Esophagus squamous epithelium (tissue), 4 donors: Measurements from ENCODE around the gene ARFGAP1.

Experiments
- POLR2A ChIP-seq, 4 donors: fragments of 450-650 bp; IDR thresholded peaks; one replicate each; pipeline ENCODE4 v1.6.1; 2017; ENCODE audit warnings: antibody characterized with exemption in 4 of 4, mild to moderate bottlenecking in 4 of 4, moderate library complexity in 3 of 4
- TF ChIP-seq, protein P1 (sequence below), 6 experiments: fragments of 450-650 bp in 4 of 6; fragments of 200-600 bp in 2 of 6; sonication (generic) in 2 of 6; IDR thresholded peaks; one replicate each; pipeline ENCODE4 v1.5.1; 2016 to 2019; ENCODE audit warnings: antibody characterized with exemption in 6 of 6, mild to moderate bottlenecking in 4 of 6, moderate library complexity in 4 of 6

DNA sequence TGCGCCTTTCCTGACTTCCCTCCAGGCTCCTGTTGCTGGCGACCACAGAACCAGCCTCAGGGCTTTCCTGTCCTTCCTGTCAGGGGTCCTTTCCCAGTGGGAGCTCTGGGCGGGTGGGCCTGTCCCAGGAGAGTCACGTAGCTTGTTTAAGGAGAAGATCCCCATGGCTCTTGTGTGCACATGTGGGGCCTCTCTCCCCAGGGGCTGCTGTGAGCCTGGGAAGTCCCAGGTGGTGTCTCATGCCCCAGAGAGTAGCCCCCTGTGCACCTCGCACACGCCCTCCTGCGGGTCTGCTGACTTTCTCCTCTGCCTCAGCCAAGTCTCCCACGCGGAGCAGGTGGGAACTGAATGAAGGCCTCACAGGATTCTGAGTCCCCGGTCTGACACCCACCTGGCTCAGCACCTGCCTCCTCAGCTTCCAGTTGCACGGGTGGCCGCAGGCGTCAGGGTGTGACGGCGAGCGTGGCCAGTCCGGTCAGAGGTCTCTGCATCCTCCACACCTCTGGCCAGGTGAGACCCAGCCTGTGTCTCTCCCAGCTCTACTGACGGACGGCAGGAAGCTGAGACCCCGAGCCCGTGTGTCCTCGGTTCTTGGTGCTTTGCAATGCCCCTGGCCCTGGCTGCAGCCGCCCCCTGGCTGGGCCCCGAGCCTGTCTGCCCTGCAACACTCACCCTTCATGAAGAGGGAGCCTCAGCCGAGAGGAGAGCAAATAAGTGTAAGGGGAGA lies 12.7 kb upstream of the ARFGAP1 start:
- TF ChIP-seq, protein P1, sequence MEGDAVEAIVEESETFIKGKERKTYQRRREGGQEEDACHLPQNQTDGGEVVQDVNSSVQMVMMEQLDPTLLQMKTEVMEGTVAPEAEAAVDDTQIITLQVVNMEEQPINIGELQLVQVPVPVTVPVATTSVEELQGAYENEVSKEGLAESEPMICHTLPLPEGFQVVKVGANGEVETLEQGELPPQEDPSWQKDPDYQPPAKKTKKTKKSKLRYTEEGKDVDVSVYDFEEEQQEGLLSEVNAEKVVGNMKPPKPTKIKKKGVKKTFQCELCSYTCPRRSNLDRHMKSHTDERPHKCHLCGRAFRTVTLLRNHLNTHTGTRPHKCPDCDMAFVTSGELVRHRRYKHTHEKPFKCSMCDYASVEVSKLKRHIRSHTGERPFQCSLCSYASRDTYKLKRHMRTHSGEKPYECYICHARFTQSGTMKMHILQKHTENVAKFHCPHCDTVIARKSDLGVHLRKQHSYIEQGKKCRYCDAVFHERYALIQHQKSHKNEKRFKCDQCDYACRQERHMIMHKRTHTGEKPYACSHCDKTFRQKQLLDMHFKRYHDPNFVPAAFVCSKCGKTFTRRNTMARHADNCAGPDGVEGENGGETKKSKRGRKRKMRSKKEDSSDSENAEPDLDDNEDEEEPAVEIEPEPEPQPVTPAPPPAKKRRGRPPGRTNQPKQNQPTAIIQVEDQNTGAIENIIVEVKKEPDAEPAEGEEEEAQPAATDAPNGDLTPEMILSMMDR (IDR thresholded peaks at IDR 0.05): no peak
- TF ChIP-seq POLR2A (IDR thresholded peaks at IDR 0.05): no peak
